Colonic mucosa (tissue), 4 donors: ENCODE results near the gene ADARB2. TPM values are rescaled to one million over a fixed set of nuclear protein-coding genes. Genes with fewer than 3 reads are reported as not detected.
"Not testable (repeated sequence)": the region's sequence is repeated elsewhere in the genome, so short reads cannot be mapped to it uniquely, and the experiment has no call there.

Experiments
- DNase-seq: peaks from one replicate; pipeline ENCODE4 v3.0.0-alpha.2; 2020
- H3K27ac ChIP-seq: fragments of 200-600 bp; one replicate; pipeline ENCODE4 v1.8.0; 2021
- H3K27me3 ChIP-seq: fragments of 200-600 bp; one replicate; pipeline ENCODE4 v1.8.0; 2021
- H3K36me3 ChIP-seq: fragments of 200-600 bp; one replicate; pipeline ENCODE4 v1.8.0; 2021
- H3K4me1 ChIP-seq: fragments of 200-600 bp; one replicate; pipeline ENCODE4 v1.8.0; 2021; ENCODE audit warnings: mild to moderate bottlenecking
- H3K4me3 ChIP-seq: fragments of 200-600 bp; one replicate; pipeline ENCODE4 v1.8.0; 2021
- H3K9ac ChIP-seq, 2 donors: one replicate each; pipeline ENCODE4 v1.7.0; 2013; ENCODE audit warnings: control low read depth in 2 of 2, low read depth in 2 of 2, low read length in 2 of 2
- H3K9me3 ChIP-seq: fragments of 200-600 bp; one replicate; pipeline ENCODE4 v1.8.0; 2021
- intact Hi-C: fragments of 100-400 bp; cut with DNase I; formaldehyde crosslinking; loops from one replicate; pipeline ENCODE4 v1.14.1; 2022
- total RNA-seq, 2 donors: library from RNA; stranded (reverse); fragmentation: NEBNext Ultra II Directional in 1 of 2; extraction: Animal tissue kit (Norgen Biotek cat#: 25700) in 1 of 2; gene quantifications; one replicate each; pipeline ENCODE4 v1.2.1, GENCODE V29; 2021
- TF ChIP-seq, protein P1 (sequence below): fragments of 200-600 bp; IDR thresholded peaks from one replicate; pipeline ENCODE4 v1.8.0; 2022; ENCODE audit warnings: antibody characterized with exemption, mild to moderate bottlenecking
- donor health status: healthy.
- donor health status: DM: no; HTN: no; CAD: no.
- donor health status: DM: no; HTN: no; CAD: no.

Gene ADARB2
- total RNA-seq, 2 donors from 2014 or later, result 0.19 TPM; not detected in 1

DNA sequence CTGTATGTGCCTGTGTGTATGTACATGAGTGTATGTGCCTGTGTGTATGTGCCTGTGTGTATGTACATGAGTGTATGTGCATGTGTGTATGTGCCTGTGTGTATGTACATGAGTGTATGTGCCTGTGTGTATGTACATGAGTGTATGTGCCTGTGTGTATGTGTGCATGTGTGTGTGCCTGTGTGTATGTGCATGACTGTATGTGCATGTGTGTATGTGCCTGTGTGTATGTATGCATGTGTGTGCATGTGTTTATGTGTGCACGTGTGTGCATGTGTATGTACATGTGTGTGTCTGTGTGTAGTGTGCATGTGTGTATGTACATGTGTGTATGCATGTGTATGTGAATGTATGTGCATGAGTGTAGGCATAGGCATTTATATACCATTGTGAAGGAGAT lies 274.8 kb downstream of the ADARB2 start:
- DNase-seq, result no peak
- no peak overlapping the region for H3K27ac ChIP-seq
- no peaks in the 10 kb centered on the region for H3K36me3 ChIP-seq
- H3K9ac ChIP-seq, result no peak overlapping the region
- H3K4me3 ChIP-seq, result no peak overlapping the region
- TF ChIP-seq, protein P1, sequence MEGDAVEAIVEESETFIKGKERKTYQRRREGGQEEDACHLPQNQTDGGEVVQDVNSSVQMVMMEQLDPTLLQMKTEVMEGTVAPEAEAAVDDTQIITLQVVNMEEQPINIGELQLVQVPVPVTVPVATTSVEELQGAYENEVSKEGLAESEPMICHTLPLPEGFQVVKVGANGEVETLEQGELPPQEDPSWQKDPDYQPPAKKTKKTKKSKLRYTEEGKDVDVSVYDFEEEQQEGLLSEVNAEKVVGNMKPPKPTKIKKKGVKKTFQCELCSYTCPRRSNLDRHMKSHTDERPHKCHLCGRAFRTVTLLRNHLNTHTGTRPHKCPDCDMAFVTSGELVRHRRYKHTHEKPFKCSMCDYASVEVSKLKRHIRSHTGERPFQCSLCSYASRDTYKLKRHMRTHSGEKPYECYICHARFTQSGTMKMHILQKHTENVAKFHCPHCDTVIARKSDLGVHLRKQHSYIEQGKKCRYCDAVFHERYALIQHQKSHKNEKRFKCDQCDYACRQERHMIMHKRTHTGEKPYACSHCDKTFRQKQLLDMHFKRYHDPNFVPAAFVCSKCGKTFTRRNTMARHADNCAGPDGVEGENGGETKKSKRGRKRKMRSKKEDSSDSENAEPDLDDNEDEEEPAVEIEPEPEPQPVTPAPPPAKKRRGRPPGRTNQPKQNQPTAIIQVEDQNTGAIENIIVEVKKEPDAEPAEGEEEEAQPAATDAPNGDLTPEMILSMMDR, result no peak
- intact Hi-C loops, result no loop called here
- no peaks in the 10 kb centered on the region for H3K4me1 ChIP-seq
- no peaks in the 10 kb centered on the region for H3K27me3 ChIP-seq
- H3K9me3 ChIP-seq, result no peaks in the 10 kb centered on the region

DNA sequence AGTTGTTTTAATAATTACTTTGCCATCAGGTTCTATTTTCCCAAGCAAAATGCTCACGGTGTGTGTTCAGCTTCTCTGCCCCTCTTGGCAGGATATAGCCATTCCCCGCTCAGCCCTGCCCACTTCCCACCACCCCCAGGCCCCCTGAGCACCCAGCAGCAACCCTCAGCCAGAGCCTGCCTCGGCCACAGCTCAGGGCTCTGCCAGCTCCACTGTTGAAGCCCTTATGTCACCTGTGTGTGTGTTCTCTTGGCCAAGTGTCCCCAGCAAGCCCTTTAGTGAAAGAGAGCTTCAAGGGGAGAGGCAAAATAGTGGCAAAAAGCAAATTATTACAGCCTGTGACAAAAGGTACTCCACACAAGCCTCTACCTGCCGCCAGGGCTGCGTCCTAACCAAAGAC lies 275.3 kb downstream of the ADARB2 start:
- no peak overlapping the region for H3K27ac ChIP-seq
- no peak overlapping the region for H3K9ac ChIP-seq
- H3K9me3 ChIP-seq, result no peaks in the 10 kb centered on the region
- no peak overlapping the region for H3K4me3 ChIP-seq
- no peak for DNase-seq
- TF ChIP-seq, protein P1, result no peak
- H3K36me3 ChIP-seq, result no peaks in the 10 kb centered on the region
- no peaks in the 10 kb centered on the region for H3K4me1 ChIP-seq
- intact Hi-C loops, result no loop called here
- H3K27me3 ChIP-seq, result no peaks in the 10 kb centered on the region

DNA sequence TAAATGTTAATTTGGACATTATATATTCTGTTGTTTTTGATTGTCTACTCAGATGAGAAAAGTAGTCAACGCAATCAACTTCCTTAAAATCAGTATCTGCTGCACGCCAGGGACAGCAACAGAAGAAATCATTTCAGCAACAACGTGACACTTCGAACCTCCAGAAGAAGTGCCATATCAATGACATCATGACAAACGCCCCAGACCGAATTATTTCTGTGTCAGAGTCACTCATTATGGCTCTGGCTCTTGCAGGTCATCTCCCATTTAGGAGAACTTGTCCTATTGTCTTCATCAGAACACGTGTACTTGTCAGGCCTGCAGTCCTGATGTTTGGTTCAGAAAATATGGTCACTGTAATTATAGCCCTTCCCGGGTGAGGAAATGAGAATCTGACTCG lies 276.3 kb downstream of the ADARB2 start:
- Histone ChIP-seq H3K27me3 (no peaks in the 10 kb centered on the region), H3K4me1 (no peaks in the 10 kb centered on the region), H3K9ac (no peak overlapping the region), H3K27ac (no peak overlapping the region), H3K36me3 (no peaks in the 10 kb centered on the region), H3K4me3 (no peak overlapping the region), H3K9me3 (no peaks in the 10 kb centered on the region)
- DNase-seq, result no peak
- intact Hi-C loops, result no loop called here
- TF ChIP-seq, protein P1, result no peak

DNA sequence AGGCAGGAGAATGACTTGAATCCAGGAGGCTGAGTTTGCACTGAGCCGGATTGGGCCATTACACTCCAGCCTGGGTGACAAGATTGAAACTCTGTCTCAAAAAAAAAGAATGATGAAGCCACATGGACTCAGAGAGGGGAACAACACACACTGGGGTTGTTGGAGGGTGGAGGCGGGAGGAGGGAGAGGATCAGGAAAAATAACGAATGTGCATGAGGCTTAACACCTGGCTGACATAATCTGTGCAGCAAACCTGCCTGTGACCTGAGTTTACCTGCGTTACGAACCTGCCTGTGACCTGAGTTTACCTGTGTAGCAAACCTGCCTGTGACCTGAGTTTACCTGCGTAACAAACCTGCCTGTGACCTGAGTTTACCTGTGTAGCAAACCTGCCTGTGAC lies 277.7 kb downstream of the ADARB2 start:
- H3K36me3 ChIP-seq, intact Hi-C loops, H3K9ac ChIP-seq, H3K9me3 ChIP-seq, DNase-seq, H3K27me3 ChIP-seq, H3K4me1 ChIP-seq, H3K4me3 ChIP-seq, H3K27ac ChIP-seq: not testable (repeated sequence)

DNA sequence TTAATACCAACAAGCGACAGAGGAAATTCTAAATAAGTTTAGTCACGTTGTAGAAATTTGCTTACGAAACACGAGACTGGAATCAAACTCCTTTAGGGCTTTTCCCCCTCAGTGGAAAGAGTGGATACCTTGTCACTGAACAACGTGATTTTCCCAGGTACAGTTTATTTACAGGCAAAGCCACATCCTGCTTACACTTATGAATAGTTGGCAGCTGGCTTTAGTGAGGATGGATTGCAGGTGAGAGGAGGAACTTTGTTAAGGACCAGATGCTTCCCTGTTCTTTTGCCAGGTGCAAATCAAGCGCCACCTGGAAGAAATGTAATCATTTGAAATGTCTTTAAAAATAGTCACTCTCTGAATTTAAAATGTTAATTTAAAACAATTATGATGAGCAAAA lies 282.4 kb downstream of the ADARB2 start:
- H3K9ac ChIP-seq, result no peak overlapping the region
- H3K4me1 ChIP-seq, result no peaks in the 10 kb centered on the region
- H3K4me3 ChIP-seq, result no peak overlapping the region
- no peaks in the 10 kb centered on the region for H3K36me3 ChIP-seq
- TF ChIP-seq, protein P1, result no peak
- intact Hi-C loops, result no loop called here
- no peaks in the 10 kb centered on the region for H3K27me3 ChIP-seq
- H3K27ac ChIP-seq, result no peak overlapping the region
- DNase-seq, result no peak
- no peaks in the 10 kb centered on the region for H3K9me3 ChIP-seq

DNA sequence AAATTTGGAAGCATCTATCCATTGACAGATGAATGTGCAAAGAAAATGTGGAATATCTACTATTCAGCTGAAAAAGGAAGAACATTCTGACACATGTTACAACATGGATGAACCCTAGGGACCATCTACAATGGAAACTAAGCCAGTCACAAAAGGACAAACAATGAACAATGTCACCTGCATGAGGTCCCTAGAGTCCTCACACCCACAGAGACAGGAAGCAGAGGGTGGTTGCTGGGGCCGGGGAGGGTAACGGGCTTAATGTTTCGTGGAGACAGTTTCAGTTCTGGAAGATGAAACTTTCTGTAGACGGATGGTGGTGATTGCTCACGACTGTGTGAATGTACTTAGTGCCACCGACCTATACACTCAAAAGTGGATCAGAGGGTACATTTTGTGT lies 282.9 kb downstream of the ADARB2 start:
- H3K9me3 ChIP-seq, result no peaks in the 10 kb centered on the region
- TF ChIP-seq, protein P1, result no peak
- no peaks in the 10 kb centered on the region for H3K27me3 ChIP-seq
- H3K9ac ChIP-seq, result no peak overlapping the region
- no peak overlapping the region for H3K4me3 ChIP-seq
- intact Hi-C loops, result no loop called here
- H3K27ac ChIP-seq, result no peak overlapping the region
- no peaks in the 10 kb centered on the region for H3K36me3 ChIP-seq
- DNase-seq, result no peak
- H3K4me1 ChIP-seq, result no peaks in the 10 kb centered on the region
